Measurements from ENCODE around the gene SULT4A1. TPM values are rescaled to one million over a fixed set of nuclear protein-coding genes. Genes with fewer than 3 reads are reported as not detected.

The SULT4A1 gene
- polyA plus RNA-seq, 1 experiment, result 0.39 TPM

- DNase-seq (ENCODE audit: low read depth), result no peak
- Histone ChIP-seq H3K36me3 (ENCODE audit: control insufficient read depth, insufficient read depth, low read length) (no peaks in the 10 kb centered on the region), H3K27me3 (ENCODE audit: control insufficient read depth, insufficient read depth, low read length) (peaks cover 5% of the 10 kb centered on the region), H3K4me3 (ENCODE audit: low read depth, low read length) (no peak overlapping the region)
- ChIA-PET CTCF (no interaction called here), POLR2A (no interaction called here)
- TF ChIP-seq CTCF (IDR thresholded peaks at IDR 0.05; ENCODE audit: insufficient read depth, low read depth, low read length), result no peak
Measured at GRCh38 chr22:43858156-43858895, 4.0 kb downstream of the SULT4A1 start.

GRCh38 chr22:43857367-43857766 is 4.9 kb downstream of the SULT4A1 start:
- H3K27me3 ChIP-seq (ENCODE audit: control insufficient read depth, insufficient read depth, low read length), result peaks cover 5% of the 10 kb centered on the region
- DNase-seq (ENCODE audit: low read depth), result no peak
- no peak overlapping the region for H3K4me3 ChIP-seq (ENCODE audit: low read depth, low read length)
- ChIA-PET CTCF (no interaction called here), POLR2A (no interaction called here)
- H3K36me3 ChIP-seq (ENCODE audit: control insufficient read depth, insufficient read depth, low read length), result no peaks in the 10 kb centered on the region
- TF ChIP-seq CTCF (IDR thresholded peaks at IDR 0.05; ENCODE audit: insufficient read depth, low read depth, low read length), result no peak

- Histone ChIP-seq H3K4me3 (ENCODE audit: low read depth, low read length) (no peak overlapping the region), H3K36me3 (ENCODE audit: control insufficient read depth, insufficient read depth, low read length) (no peaks in the 10 kb centered on the region), H3K27me3 (ENCODE audit: control insufficient read depth, insufficient read depth, low read length) (peaks cover 1% of the 10 kb centered on the region)
- ChIA-PET CTCF (no interaction called here), POLR2A (no interaction called here)
- TF ChIP-seq CTCF (IDR thresholded peaks at IDR 0.05; ENCODE audit: insufficient read depth, low read depth, low read length), result no peak
- DNase-seq (ENCODE audit: low read depth), result no peak
Measured at GRCh38 chr22:43855431-43855830, 6.9 kb downstream of the SULT4A1 start.

GRCh38 chr22:43854786-43855271 is 7.5 kb downstream of the SULT4A1 start:
- POLR2A ChIA-PET, result no interaction called here
- no peaks in the 10 kb centered on the region for H3K36me3 ChIP-seq (ENCODE audit: control insufficient read depth, insufficient read depth, low read length)
- H3K27me3 ChIP-seq (ENCODE audit: control insufficient read depth, insufficient read depth, low read length), result peaks cover under 1% of the 10 kb centered on the region
- no peak for TF ChIP-seq CTCF (IDR thresholded peaks at IDR 0.05; ENCODE audit: insufficient read depth, low read depth, low read length)
- DNase-seq (ENCODE audit: low read depth), result no peak
- H3K4me3 ChIP-seq (ENCODE audit: low read depth, low read length), result no peak overlapping the region
- CTCF ChIA-PET, result no interaction called here

GRCh38 chr22:43854121-43854785 is 8.1 kb downstream of the SULT4A1 start:
- Histone ChIP-seq H3K4me3 (ENCODE audit: low read depth, low read length) (no peak overlapping the region), H3K27me3 (ENCODE audit: control insufficient read depth, insufficient read depth, low read length) (peaks cover 2% of the 10 kb centered on the region), H3K36me3 (ENCODE audit: control insufficient read depth, insufficient read depth, low read length) (no peaks in the 10 kb centered on the region)
- no peak for TF ChIP-seq CTCF (IDR thresholded peaks at IDR 0.05; ENCODE audit: insufficient read depth, low read depth, low read length)
- CTCF ChIA-PET, result interaction anchor here (0.6 kb wide), 1 partner anchor 529 kb away, joined by 5 read pairs; no protein-coding TSS in a partner anchor
- no peak for DNase-seq (ENCODE audit: low read depth)
- POLR2A ChIA-PET, result no interaction called here

Measured in BJ (cell line).